A172 (cell line): Measurements from ENCODE around the gene NSD1. TPM values are rescaled to one million over a fixed set of nuclear protein-coding genes. Genes with fewer than 3 reads are reported as not detected.

Experiments used
- DNase-seq: peaks from one replicate; pipeline ENCODE4 v3.0.0-alpha.2; 2015; ENCODE audit warnings: low spot score
- total RNA-seq: library from RNA; depleted of rRNA; stranded (reverse); fragments of >200 nt; shearing (Covaris generic); gene quantifications from 2 replicates; pipeline ENCODE4 v1.2.3, GENCODE V29; 2014

NSD1 gene
- total RNA-seq, 1 experiment from 2014 or later, result 48.6 TPM

DNA sequence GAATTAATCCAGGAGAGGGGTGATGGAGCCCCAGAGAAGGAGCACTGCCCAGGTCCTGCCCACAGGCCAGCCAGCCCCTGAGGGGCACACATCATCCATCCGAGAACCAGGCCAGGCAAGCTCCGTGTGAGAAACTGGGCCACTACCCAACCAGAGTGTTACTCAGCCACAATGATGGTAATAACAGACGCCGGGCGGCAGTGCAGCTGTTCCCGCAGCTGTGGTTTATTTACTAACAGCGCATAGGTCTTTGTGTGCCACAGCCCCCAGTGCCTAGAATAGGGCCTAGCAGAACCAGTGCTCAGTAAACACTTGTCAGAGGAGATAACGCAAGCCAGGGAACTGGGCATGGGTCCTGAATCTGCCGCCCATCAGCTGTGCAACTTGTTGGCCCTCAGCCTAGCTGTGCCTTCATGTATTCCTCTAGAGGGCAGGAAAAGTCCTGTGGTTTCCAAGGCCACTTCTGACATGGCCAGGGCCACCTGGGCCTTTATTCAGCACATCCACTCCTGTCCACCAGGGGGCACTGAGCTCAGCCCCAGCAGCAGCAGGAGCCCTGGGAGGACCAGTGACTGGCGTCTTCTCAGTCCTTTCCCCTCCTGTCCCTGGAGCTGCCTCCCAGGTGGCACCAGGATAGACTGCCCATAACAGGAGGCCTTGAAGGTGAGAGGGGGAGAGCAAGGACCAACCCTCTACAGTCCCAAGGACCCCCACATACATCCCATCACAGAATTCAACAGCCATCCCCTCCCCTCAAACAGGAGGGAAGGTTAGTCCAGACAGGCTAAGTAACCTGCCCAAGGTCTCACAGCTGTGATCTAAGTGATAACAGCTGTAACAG lies 176.0 kb downstream of the NSD1 start:
- peak; percentile 75 for DNase-seq

DNA sequence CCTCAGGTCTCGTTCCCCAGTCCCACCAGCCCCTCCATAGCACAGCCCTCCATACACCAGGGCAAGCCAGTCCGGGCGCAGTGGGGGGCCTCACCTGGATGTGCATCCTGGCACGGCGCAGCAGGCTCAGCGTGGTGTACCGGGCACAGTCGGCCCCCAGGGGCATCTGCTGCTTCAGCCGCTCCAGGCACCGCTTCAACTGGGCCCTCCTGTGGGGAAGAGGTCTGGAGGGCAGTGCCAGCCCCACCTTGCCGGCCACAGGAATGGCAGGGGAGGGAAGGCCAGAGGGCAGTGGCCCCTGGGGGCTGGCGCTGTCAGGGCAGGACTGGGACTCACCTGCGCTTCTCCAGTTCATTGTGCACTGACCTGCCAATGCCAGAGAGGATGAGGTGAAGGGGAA lies 176.8 kb downstream of the NSD1 start:
- no peak for DNase-seq

DNA sequence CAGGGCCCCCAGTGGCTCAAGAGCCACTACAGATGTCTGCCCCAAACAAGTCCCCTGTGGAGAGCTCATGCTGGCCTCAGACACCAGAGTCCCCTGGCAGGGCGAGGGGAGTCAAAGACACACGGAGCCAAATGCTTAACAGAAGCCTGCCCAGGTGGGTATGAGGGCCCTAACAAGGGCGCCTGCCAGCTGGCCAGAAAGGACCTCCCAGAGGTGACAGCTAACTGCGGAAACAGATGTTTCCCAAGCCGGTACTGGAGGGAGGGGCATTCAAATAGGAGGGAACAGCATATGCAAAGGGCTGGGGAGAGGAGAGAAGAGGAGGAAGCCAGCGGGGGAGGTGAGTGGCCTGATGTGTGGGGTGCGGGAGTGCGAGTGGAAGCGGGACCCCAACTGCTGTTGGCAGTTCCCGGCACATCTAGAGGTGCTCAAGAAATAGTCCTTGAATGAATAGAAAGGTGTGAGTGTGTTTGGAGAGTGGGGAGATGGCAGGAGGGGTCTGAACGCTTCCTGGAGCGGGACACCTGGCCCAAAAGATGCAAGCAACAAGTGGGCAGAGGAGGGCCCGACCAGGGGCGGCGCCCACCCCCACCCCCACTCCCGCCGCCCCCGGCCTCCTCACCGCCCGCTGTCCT lies 177.3 kb downstream of the NSD1 start:
- peak; percentile 54 for DNase-seq

DNA sequence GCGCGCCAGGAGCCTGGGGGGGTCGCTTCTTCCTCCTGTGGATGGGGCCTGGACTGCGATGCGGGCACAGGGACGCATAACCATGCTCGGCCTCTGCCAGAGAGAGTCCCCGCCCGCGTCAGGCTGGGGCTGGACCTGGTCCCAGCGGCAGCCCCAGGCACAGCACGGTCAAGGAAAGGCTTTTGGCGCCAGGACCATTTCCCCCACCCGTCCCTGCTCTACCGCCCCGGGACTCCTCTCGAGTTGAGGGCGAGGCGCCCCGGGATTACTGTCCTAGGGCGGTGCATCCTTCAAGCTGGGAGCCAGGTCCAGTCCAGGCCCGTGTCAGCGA lies 177.8 kb downstream of the NSD1 start:
- no peak for DNase-seq

DNA sequence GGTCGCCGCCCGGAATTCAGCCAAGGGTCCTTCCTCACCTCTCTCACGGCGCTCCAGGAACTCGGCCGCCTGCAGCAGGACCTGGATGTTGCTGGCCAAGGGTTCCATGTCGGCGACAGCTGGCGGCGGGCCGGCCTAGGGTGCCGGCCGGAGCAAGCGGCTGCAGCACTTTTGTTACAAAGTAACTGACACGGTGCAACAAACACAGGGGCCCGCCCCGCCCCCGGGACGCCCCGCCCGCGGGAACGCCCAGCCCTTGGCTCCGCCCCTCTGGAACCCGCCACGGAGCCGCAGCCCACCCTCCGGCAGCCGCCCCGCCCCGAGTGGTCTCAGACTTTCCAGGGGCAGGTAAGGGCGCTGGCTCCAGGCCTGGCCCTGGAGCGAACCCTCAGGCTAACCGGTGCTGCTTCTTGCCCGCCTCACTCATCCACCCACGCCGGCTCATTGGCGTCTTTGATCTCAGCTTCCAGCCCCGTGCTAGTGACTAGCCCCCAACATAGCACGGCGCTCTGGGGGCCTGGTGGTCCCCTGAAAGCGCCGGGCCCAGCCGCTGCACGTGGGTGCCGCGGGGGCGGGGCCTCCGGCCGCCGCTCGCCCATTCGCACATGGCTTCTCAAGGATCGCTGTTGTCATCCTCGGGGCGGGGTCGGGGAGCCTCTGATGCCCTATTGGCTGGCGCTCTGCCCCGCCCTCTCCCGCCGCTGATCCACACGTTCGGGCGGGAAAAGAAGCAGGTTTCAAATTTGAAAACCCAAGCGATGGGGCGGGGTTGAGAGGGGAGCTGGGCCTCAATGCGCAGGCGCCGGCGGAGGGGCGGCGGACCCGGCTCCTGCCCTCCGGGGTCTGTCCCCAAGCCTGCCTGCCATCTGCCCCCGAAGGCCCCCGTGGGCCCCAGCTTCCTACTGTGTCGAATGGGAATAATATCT lies 178.4 kb downstream of the NSD1 start, which contains the start of gene MXD3:
Gene MXD3 (minus strand): TSS at position 176 of the 926 bp plus-strand sequence. CDS start 68 bp downstream, at position 108.
- DNase-seq, result peak; percentile 97

DNA sequence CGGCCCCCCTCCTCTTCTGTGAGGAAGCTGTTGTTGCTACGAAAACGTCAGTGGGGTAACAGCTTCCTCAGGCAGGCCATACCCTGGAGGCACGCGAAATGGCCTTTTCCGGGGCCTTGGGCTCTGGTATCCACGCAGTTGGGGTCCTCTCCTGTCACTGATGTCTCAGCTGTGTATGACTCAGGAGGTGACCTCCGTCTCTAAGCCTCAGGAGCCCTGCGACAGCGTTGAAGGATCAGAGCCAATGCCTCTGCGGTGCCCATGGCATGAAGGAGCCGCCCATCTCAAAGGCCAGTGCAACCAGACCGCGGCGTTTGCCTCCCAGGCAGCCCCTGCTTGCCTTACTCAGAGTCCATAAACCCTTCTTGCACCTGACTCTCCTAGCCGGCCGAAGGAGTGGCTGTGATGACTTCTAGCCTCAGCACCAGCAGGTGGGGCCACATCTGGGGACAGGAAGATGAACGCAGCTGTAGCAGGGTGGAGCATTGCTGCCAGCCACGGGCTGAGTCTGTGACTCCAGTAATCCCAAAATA lies 179.1 kb downstream of the NSD1 start:
- DNase-seq, result peak; percentile 75

DNA sequence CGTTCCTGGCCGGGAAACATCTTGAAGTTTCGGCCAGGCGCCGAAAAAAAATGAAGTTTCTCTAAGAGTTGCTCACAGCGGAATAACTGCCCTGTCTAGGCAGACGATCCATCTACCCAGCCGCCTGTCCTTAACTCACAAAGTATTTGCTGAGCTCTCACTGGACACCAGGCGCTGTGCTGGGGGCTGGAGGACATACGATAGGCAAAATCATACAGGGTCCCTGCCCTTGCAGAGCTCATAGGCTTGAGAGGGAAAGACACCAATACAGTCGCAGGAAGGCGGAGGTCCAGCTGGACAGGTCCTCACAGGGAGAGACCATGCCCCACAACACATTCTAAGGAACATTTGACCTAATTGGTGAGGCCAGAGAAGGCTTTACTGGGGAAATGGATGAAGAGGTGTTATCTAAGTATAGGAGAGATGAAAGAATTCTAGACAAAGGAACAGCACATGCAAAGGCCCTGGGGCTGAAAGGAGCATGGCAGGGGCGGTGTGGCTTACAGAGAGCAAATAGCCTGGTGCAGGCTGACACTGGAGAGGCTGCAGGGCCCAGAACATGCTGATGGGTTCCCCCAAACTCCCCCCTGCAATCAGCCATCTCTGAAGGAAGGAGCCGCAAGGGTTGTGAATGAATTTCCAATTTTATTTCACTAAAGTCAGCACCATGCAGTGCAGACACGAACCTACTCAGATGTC lies 180.1 kb downstream of the NSD1 start:
- no peak for DNase-seq

DNA sequence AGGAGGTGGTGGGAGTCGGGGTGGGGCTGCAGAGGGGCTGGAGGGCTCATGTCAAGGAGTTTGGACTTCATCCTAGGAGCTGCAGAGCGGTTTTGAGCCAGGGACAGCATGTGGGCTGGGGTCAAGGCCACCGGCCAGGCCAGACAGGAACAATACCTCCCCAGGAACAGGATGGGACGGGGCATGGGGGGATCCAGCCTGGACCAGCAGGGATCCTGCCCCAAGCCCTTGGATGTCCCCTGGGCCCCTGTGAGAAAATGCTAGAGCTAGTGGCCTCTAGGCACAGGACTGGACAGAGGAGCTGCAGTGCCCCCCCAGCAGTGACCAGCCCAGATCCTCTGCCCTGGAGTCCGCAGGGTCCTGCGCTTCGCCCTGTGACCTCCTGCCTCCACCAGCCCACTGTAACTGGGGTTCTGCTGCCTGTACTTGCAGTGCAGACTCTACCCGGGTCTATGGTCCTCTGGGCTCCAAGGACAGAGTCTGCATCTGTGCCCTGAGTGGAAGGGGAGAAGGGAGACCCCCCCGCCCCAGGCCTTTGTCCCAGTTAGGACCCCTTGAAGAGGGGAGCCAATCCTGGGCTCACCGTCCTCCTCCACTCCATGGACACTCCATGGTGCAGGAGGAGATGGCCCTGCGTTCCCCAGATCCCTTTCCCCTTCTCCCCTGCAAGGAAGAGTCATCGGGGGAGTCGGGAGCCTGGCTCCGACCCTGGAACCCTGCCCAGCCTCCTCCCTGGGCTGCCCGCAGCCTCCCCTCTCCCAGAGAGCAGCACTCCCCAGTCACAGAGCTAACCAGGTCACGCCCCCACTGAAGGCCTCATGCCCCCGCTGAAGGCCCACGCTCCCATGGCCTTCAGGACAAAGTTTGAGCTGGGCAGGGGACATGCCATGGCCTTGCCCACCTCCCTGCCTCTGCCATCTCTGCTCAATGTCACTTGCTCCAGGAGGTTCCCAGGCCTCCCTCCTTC lies 181.1 kb downstream of the NSD1 start:
- DNase-seq, result no peak

DNA sequence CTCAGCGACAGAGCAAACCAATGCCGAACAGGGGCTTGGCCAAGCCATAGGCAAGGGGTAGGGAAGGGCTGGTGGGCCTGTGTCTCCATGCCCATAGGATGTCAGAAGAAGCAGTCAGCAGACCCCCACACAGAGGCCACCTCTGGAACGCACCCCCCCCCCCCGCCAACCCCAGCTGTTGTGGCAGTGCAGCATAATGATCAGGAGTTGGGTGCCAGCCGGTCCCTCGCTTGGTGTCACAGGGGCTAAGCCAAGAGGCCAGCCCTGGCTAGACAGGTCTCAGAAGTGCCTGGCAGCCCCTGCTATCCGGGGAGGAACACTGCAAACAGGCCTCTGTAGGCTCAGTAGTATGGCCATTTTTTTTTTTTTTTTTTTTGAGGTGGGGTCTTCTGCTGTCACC lies 181.8 kb downstream of the NSD1 start:
- no peak for DNase-seq

DNA sequence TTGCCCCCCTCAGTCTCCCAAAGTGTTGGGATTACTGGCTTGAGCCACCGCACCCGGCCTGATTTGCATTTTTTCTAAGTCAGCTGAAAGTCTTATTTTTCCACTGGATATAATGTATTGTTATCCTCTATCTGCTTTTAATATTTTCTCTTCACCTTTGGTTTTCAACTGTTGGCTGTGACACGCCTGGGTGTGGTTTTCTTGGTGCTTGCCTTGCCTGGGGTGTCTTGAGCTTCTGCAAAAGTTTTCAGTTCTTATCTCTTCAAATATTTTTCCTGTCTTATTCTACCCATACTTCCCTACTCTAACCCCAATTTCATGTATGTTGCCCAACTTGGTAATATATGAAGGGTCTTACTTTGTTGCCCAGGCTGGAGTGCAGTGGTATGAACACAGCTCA lies 182.4 kb downstream of the NSD1 start:
- no peak for DNase-seq

DNA sequence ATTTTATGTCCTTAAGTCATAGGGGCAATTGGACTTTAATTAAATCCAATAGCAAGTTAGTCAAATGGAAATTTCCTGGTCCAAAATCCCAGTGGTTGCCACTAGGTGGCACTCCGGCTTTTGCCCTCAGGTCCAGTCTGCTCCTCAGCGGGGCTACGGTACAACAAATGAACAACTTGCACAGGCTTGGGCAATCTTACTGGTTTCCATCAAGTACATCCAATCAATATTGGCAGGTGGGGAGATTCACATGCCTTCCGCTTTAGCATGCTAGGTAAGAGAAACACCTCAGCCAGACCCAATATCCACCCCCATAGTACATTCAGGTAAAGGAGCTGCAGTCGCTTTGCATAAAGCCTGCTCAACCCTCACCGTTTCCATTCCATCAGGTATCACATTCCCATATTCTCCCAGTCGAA lies 184.4 kb downstream of the NSD1 start:
- DNase-seq, result peak; percentile 70

DNA sequence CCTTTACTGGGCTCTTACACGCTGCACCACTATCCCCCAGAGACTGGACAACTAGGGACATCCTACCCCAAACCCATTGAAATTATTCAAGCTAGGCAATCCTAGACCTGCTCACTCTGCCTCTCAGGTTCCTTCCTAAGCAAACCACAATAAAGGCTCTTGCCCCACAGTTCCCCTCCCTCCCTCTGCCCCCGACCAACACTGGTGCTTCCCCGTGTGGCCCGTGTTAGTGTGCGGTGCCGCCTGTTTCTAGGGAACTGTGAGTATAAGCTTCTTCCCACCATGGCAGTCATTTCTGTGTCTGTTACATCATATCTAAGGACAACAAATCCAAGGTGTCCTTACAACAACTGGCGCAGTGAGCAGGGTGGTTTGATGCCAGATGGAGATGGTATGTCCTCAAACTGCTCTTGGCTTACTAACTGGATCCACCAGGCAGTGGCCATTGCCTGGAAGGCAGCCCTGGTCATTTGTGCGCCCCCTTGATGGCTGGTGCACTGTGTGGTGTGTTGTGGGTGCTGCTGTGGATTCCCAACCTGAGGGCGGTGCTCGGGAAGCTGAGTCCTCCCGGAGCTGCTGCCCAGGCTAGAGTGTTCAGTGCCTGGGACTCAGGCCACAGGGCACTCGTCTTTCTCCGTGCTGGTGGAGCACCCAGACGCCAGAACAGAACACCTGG lies 186.5 kb downstream of the NSD1 start:
- DNase-seq, result no peak

DNA sequence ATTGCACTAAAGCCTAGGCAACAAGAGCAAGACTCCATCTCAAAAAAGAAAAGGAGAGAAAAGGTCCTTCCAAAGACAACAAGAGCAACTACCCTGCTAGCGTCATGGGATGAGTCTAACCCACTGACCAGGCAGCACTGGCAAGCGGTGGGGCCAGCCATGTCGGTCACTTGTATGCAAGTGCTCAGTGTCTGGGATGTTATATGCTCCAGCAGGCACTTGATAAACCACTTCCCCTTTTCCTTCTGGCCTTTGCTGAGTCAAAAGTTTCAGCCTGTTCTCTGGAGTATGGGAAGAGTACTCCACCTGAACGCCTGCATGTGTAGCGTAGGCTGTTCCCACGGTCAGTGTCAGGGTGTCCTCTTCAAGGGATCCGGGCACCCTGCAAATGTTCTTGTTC lies 187.3 kb downstream of the NSD1 start:
- DNase-seq, result no peak

DNA sequence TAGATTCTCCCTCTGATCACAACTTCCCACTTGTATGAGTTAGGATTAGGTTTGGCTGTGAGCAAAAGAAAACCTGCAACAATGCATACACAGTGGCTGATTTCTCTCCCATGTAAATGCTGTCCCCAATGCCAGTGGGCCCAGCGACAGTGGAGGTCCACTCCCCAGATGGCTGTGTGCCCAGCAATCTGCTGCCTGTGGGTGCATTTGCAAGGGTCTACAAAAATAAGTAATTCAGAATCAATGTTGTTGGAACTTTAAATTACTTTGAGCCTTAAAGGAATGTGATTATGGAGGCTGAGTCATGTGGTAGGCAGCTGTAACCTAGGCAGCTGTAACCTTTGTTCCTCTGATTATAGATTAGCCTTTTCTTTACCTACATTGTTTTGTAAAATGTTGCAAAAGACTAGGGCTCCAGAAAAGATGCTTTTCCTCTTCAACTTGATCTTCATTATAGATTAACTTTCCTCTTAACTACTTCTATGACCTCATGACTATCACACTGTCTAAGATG lies 192.4 kb downstream of the NSD1 start:
- DNase-seq, result no peak

DNA sequence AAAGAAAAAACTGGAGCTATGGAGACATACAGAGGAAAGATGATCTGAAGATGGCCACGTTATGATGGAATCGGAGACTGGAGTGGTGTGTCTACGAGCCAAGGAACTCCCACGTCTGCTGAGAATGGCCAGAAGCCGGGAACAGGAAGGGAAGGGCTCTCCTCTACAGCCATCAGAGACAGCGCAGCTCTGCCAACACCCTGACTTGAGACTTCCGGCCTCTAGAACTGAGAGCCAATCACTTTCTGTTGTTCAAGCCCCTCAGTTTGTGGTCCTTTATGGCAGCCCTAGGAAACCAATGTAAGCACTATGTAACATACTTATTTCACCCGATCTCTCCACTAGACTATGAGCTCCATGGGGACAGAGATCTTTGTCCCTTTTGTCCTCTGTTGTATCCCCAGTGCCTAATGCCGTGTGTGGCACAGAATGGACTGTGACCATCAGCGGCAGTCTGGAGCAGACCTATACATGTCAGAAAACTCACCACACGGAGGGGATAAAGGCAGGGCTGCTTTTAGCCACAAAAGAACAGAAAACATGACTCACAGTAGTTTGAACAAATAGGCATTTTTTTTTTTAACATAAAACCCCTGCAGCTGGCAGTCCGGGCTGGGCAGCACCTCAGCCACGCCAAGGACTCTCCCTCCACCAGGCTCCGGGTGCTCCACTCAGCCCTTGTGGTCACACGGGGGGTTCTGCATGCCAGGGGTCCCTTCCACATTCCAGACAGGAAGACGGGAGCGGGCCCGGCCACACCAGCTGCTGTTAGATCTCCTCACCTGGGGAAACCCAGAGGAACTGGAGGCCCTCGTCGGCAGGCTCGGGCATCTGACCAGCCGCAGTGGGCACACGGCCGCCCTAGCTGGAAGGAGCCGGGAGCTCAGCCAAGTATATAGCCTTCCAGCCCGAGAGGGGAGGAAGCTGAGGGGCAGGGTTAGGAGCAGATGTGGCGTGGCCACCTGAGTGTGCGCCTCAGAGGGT lies 194.3 kb downstream of the NSD1 start:
- DNase-seq, result peak; percentile 86

DNA sequence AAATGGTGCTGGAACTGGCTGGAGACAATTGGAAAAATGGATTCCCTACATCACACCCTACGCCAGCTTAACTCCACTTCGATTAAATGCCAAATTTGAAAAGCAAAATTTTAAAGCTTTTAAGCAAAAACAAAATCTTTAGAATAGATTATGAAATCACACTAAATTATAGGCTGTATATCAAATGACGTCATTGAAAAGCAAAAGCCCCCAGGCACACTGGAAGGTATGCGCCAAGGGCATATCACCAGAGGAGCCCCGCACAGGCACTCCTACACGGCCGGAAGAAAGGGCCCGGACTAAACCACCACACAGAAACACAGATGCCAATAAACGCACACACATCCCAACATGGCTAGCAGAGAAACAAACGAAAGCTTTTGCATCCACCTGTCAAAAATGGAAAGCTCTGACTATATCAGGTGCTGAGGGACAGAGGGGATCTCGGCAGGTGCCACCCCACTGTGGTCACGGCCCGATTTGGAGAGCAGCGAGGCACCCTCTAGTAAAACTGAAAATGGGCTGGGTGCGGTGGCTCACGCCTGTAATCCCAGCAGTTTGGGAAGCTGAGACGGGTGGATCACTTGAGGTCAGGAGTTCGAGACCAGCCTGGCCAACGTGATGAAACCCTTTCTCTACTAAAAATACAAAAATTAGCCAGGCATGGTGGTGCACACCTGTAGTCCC lies 195.1 kb downstream of the NSD1 start:
- DNase-seq, result no peak

DNA sequence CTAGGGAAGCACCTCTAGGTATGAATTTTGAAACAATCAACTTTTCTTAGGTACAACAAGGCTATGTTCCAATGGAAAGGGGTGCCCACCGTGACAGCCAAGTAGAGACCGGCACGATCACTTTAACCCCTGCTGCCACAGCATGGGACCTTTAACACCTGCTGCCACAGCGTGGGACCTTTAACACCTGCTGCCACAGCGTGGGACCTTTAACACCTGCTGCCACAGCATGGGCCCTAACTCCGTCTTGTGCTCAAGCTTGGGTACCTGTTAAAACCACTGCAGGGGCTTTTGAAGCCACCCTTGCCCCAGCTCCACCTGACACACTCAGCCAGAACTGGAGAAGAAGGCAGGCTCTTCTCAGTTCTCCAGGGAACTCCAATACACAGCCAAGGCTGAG lies 196.3 kb downstream of the NSD1 start:
- no peak for DNase-seq
